Liver (tissue), 3 donors: Measurements from ENCODE around the gene FAM216B.

Source experiments
- EGR1 ChIP-seq, 2 donors: IDR thresholded peaks; 2 replicates each; pipeline ENCODE4 v1.6.1; 2016 to 2018; ENCODE audit warnings: antibody characterized with exemption in 2 of 2, low read depth in 2 of 2
- JUND ChIP-seq, 2 donors: IDR thresholded peaks; 2 replicates each; pipeline ENCODE4 v1.6.1; 2016; ENCODE audit warnings: antibody characterized with exemption in 2 of 2
- TF ChIP-seq, protein P1 (sequence below): fragments of 150-350 bp; IDR thresholded peaks from 2 replicates; pipeline ENCODE4 v1.5.1; 2017; ENCODE audit warnings: improper control_type of control experiment, low read depth, low read length; ENCODE audit not compliant: missing input control
- TF ChIP-seq, protein P2 (sequence below): IDR thresholded peaks from 2 replicates; pipeline ENCODE4 v1.6.1; 2016; ENCODE audit warnings: antibody characterized with exemption, mild to moderate bottlenecking
- TF ChIP-seq, protein P3 (sequence below): IDR thresholded peaks from 2 replicates; pipeline ENCODE4 v1.6.1; 2016; ENCODE audit warnings: antibody characterized with exemption
- donor health status: healthy.
- donor health status: healthy.

DNA sequence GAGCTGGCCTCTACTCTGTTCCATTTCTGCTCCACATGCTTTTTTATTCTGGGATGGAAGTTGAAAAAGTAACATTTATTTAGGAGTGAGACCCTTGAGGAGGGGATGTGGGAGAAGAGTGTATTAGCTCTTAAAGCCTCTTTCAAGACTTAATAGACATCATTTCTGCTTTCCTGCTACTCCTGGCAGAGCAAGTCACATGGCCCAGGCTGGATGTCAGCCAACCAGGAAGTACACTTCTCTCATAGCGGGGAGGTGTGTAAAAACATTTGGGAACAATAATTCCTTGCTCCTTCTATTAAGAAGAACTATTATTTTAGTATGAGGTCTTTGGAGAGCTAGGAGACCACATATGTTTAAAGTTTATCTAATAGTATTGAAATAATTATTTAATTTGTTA is 40.6 kb upstream of the FAM216B start:
- TF ChIP-seq, protein P1, sequence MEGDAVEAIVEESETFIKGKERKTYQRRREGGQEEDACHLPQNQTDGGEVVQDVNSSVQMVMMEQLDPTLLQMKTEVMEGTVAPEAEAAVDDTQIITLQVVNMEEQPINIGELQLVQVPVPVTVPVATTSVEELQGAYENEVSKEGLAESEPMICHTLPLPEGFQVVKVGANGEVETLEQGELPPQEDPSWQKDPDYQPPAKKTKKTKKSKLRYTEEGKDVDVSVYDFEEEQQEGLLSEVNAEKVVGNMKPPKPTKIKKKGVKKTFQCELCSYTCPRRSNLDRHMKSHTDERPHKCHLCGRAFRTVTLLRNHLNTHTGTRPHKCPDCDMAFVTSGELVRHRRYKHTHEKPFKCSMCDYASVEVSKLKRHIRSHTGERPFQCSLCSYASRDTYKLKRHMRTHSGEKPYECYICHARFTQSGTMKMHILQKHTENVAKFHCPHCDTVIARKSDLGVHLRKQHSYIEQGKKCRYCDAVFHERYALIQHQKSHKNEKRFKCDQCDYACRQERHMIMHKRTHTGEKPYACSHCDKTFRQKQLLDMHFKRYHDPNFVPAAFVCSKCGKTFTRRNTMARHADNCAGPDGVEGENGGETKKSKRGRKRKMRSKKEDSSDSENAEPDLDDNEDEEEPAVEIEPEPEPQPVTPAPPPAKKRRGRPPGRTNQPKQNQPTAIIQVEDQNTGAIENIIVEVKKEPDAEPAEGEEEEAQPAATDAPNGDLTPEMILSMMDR = no peak
- TF ChIP-seq, protein P2, sequence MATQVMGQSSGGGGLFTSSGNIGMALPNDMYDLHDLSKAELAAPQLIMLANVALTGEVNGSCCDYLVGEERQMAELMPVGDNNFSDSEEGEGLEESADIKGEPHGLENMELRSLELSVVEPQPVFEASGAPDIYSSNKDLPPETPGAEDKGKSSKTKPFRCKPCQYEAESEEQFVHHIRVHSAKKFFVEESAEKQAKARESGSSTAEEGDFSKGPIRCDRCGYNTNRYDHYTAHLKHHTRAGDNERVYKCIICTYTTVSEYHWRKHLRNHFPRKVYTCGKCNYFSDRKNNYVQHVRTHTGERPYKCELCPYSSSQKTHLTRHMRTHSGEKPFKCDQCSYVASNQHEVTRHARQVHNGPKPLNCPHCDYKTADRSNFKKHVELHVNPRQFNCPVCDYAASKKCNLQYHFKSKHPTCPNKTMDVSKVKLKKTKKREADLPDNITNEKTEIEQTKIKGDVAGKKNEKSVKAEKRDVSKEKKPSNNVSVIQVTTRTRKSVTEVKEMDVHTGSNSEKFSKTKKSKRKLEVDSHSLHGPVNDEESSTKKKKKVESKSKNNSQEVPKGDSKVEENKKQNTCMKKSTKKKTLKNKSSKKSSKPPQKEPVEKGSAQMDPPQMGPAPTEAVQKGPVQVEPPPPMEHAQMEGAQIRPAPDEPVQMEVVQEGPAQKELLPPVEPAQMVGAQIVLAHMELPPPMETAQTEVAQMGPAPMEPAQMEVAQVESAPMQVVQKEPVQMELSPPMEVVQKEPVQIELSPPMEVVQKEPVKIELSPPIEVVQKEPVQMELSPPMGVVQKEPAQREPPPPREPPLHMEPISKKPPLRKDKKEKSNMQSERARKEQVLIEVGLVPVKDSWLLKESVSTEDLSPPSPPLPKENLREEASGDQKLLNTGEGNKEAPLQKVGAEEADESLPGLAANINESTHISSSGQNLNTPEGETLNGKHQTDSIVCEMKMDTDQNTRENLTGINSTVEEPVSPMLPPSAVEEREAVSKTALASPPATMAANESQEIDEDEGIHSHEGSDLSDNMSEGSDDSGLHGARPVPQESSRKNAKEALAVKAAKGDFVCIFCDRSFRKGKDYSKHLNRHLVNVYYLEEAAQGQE = no peak
- TF ChIP-seq, protein P3, sequence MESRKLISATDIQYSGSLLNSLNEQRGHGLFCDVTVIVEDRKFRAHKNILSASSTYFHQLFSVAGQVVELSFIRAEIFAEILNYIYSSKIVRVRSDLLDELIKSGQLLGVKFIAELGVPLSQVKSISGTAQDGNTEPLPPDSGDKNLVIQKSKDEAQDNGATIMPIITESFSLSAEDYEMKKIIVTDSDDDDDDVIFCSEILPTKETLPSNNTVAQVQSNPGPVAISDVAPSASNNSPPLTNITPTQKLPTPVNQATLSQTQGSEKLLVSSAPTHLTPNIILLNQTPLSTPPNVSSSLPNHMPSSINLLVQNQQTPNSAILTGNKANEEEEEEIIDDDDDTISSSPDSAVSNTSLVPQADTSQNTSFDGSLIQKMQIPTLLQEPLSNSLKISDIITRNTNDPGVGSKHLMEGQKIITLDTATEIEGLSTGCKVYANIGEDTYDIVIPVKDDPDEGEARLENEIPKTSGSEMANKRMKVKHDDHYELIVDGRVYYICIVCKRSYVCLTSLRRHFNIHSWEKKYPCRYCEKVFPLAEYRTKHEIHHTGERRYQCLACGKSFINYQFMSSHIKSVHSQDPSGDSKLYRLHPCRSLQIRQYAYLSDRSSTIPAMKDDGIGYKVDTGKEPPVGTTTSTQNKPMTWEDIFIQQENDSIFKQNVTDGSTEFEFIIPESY = no peak
- TF ChIP-seq JUND (IDR thresholded peaks at IDR 0.05) (no peak), EGR1 (IDR thresholded peaks at IDR 0.05; ENCODE audit: low read depth in 2 of 2) (no peak)
